HCT116 (cell line): ENCODE measurements around the gene DACT1. TPM values are rescaled to one million over a fixed set of nuclear protein-coding genes. Genes with fewer than 3 reads are reported as not detected.

Experiments
- ATAC-seq: fragments of 200-7000 bp; cut with Tn5 transposase; 2 replicates; pipeline ENCODE4 v1.9.1; 2020; ENCODE audit warnings: mild to moderate bottlenecking, moderate library complexity
- BruUV-seq: library from RNA; stranded (reverse); fragments of 400-500 nt; replicated peaks from 2 replicates; lab custom pipeline; 2021; lab: Mats Ljungman, UMichigan
- CTCF ChIA-PET: fragments of 300-600 bp; sonication (Branson Sonifier 250); formaldehyde crosslinking; loops from one replicate; lab custom pipeline; 2021; ENCODE audit warnings: antibody characterized with exemption; lab: Charles Lee
- POLR2A ChIA-PET: fragments of 300-600, 350-600 bp; sonication (Branson Sonifier 250); formaldehyde crosslinking; loops from one replicate; lab custom pipeline; 2021; ENCODE audit warnings: antibody characterized with exemption; lab: Charles Lee
- RAD21 ChIA-PET, 2 experiments: fragments of 300-600 bp; sonication (Branson Sonifier 250); formaldehyde crosslinking; loops; one replicate each; lab custom pipeline; 2023; ENCODE audit warnings: low total read pairs in 2 of 2; ENCODE audit not compliant: uncharacterized antibody in 2 of 2, unreplicated experiment in 2 of 2, low non-redundant PET in 1 of 2; lab: Charles Lee
- DNase-seq: peaks from one replicate; pipeline ENCODE4 v3.0.0-alpha.2; 2010; ENCODE audit warnings: low read depth, low spot score
- H2AFZ ChIP-seq: fragments of 200-600 bp; shearing (Covaris generic), sonication (generic); 2 replicates; pipeline ENCODE4 v1.6.1; 2017; ENCODE audit warnings: low read depth, mixed run types, mixed read lengths, antibody characterized with exemption, low read length; ENCODE audit not compliant: poor library complexity, severe bottlenecking
- H3K27ac ChIP-seq: 2 replicates; pipeline ENCODE4 v1.5.1; 2012; ENCODE audit warnings: low read depth, low read length
- H3K27me3 ChIP-seq: fragments of 200-600 bp; sonication (generic); 2 replicates; pipeline ENCODE4 v1.6.1; 2016; ENCODE audit warnings: mixed run types, low read length, mixed read lengths; ENCODE audit not compliant: insufficient read depth
- H3K36me3 ChIP-seq, 2 experiments: fragments of 200-500 bp in 1 of 2; fragments of 200-600 bp in 1 of 2; sonication (Bioruptor generic) in 1 of 2; sonication (generic) in 1 of 2; 2 replicates each; pipeline versions ENCODE4 v1.5.1 to v1.6.1; 2014 to 2016; ENCODE audit warnings: low read length in 2 of 2, inconsistent platforms in 1 of 2, mixed read lengths in 1 of 2, mixed run types in 1 of 2; ENCODE audit not compliant: insufficient read depth in 2 of 2, control insufficient read depth in 1 of 2
- H3K4me1 ChIP-seq, 2 experiments: fragments of 200-600 bp in 1 of 2; sonication (generic) in 1 of 2; 2 replicates each; pipeline versions ENCODE4 v1.5.1 to v1.6.1; 2012 to 2017; ENCODE audit warnings: low read length in 2 of 2, inconsistent platforms in 1 of 2, mild to moderate bottlenecking in 1 of 2, mixed read lengths in 1 of 2, mixed run types in 1 of 2, moderate library complexity in 1 of 2; ENCODE audit not compliant: insufficient read depth in 2 of 2, control insufficient read depth in 1 of 2
- H3K4me2 ChIP-seq: fragments of 200-600 bp; sonication (generic); 2 replicates; pipeline ENCODE4 v1.6.1; 2017; ENCODE audit warnings: mixed run types, low read length, mixed read lengths
- H3K4me3 ChIP-seq, 2 experiments: fragments of 200-600 bp in 1 of 2; sonication (generic) in 1 of 2; replicated peaks in 1 of 2; 2 replicates each; pipeline ENCODE4 v1.5.1; 2011 to 2016; ENCODE audit warnings: low read length in 2 of 2, control low read depth in 1 of 2, low read depth in 1 of 2, mild to moderate bottlenecking in 1 of 2, mixed read lengths in 1 of 2, mixed run types in 1 of 2
- H3K79me2 ChIP-seq: fragments of 200-600 bp; sonication (generic); 2 replicates; pipeline ENCODE4 v1.6.1; 2017; ENCODE audit warnings: mild to moderate bottlenecking, mixed run types, low read length, moderate library complexity, mixed read lengths; ENCODE audit not compliant: insufficient read depth
- H3K9ac ChIP-seq: fragments of 200-600 bp; sonication (generic); 2 replicates; pipeline ENCODE4 v1.6.1; 2016; ENCODE audit warnings: low read length, mixed read lengths
- H3K9me2 ChIP-seq: fragments of 200-600 bp; sonication (generic), shearing (Covaris generic); 2 replicates; pipeline ENCODE4 v1.6.1; 2017; ENCODE audit warnings: mixed run types, mild to moderate bottlenecking, moderate library complexity; ENCODE audit not compliant: insufficient read depth
- H3K9me3 ChIP-seq, 2 experiments: fragments of 200-500 bp in 1 of 2; fragments of 200-600 bp in 1 of 2; sonication (Bioruptor generic) in 1 of 2; sonication (generic) in 1 of 2; 2 replicates each; pipeline ENCODE4 v1.6.1; 2014 to 2017; ENCODE audit warnings: low read length in 2 of 2, mixed read lengths in 2 of 2, inconsistent platforms in 1 of 2, low read depth in 1 of 2, mild to moderate bottlenecking in 1 of 2, mixed run types in 1 of 2, moderate library complexity in 1 of 2; ENCODE audit not compliant: control insufficient read depth in 1 of 2, insufficient read depth in 1 of 2
- H4K20me1 ChIP-seq: fragments of 200-600 bp; sonication (generic), shearing (Covaris generic); 2 replicates; pipeline ENCODE4 v1.6.1; 2017; ENCODE audit warnings: mixed run types, mild to moderate bottlenecking, moderate library complexity; ENCODE audit not compliant: insufficient read depth
- CBX3 ChIP-seq: IDR thresholded peaks from 2 replicates; pipeline ENCODE4 v1.6.1; 2012; ENCODE audit warnings: low read depth
- CEBPB ChIP-seq: IDR thresholded peaks from 2 replicates; pipeline ENCODE4 v1.6.1; 2012; ENCODE audit warnings: low read depth
- CTCF ChIP-seq, 3 experiments: fragments of 200-600 bp in 1 of 3; sonication (generic) in 1 of 3; IDR thresholded peaks in 2 of 3; conservative IDR thresholded peaks in 1 of 3; 2 replicates each; pipeline ENCODE4 v1.5.1; 2012 to 2017; ENCODE audit warnings: low read depth in 2 of 3, low read length in 2 of 3, antibody characterized with exemption in 1 of 3, borderline replicate concordance in 1 of 3, control low read depth in 1 of 3, mild to moderate bottlenecking in 1 of 3, mixed read lengths in 1 of 3, mixed run types in 1 of 3, moderate library complexity in 1 of 3; ENCODE audit not compliant: insufficient read depth in 1 of 3
- EGR1 ChIP-seq: IDR thresholded peaks from 2 replicates; pipeline ENCODE4 v1.6.1; 2012; ENCODE audit warnings: low read depth
- ELF1 ChIP-seq: IDR thresholded peaks from 2 replicates; pipeline ENCODE4 v1.6.1; 2012; ENCODE audit warnings: low read depth, borderline replicate concordance
- EZH2 ChIP-seq: fragments of 200-600 bp; sonication (generic); IDR thresholded peaks from 2 replicates; pipeline ENCODE4 v1.6.1; 2017; ENCODE audit warnings: antibody characterized with exemption, mixed run types
- EZH2phosphoT487 ChIP-seq: fragments of 200-600 bp; IDR thresholded peaks from 2 replicates; pipeline ENCODE4 v1.6.1; 2018; ENCODE audit warnings: antibody characterized with exemption, borderline replicate concordance
- FOSL1 ChIP-seq: IDR thresholded peaks from 2 replicates; pipeline ENCODE4 v1.6.1; 2012; ENCODE audit warnings: low read depth
- JUND ChIP-seq: IDR thresholded peaks from 2 replicates; pipeline ENCODE4 v1.6.1; 2012
- POLR2A ChIP-seq: IDR thresholded peaks from 2 replicates; pipeline ENCODE4 v1.7.0; 2011; ENCODE audit warnings: borderline replicate concordance; ENCODE audit not compliant: insufficient read depth, insufficient read length; ENCODE audit errors: extremely low read depth
- RAD21 ChIP-seq: IDR thresholded peaks from 2 replicates; pipeline ENCODE4 v1.6.1; 2012; ENCODE audit warnings: low read depth, mild to moderate bottlenecking
- SIN3A ChIP-seq: IDR thresholded peaks from 2 replicates; pipeline ENCODE4 v1.6.1; 2012; ENCODE audit warnings: low read depth
- SP1 ChIP-seq: IDR thresholded peaks from 2 replicates; pipeline ENCODE4 v1.6.1; 2012; ENCODE audit warnings: low read depth
- SRF ChIP-seq: IDR thresholded peaks from 2 replicates; pipeline ENCODE4 v1.6.1; 2012; ENCODE audit warnings: low read depth
- TCF7L2 ChIP-seq: IDR thresholded peaks from 2 replicates; pipeline ENCODE4 v1.7.0; 2011; ENCODE audit warnings: borderline replicate concordance, inconsistent platforms; ENCODE audit not compliant: insufficient read depth, insufficient read length; ENCODE audit errors: extremely low read depth
- YY1 ChIP-seq: IDR thresholded peaks from 2 replicates; pipeline ENCODE4 v1.6.1; 2011; ENCODE audit warnings: low read length, low read depth, moderate library complexity, mild to moderate bottlenecking; ENCODE audit not compliant: insufficient replicate concordance; ENCODE audit errors: extremely low read depth
- ZFX ChIP-seq: fragments of 450-650 bp; IDR thresholded peaks from 2 replicates; pipeline ENCODE4 v1.6.1; 2017
- ZNF274 ChIP-seq: fragments of 200-500 bp; sonication (Bioruptor generic); IDR thresholded peaks from 2 replicates; pipeline ENCODE4 v1.6.1; 2014; ENCODE audit warnings: mild to moderate bottlenecking, low read depth, low read length, inconsistent platforms
- intact Hi-C: fragments of 100-400 bp; cut with micrococcal nuclease; formaldehyde crosslinking; loops from 2 replicates; pipeline ENCODE4 v1.10.0; 2022
- total RNA-seq: library from RNA; stranded (reverse); gene quantifications from one replicate; pipeline ENCODE4 v1.2.1, GENCODE V29; 2021; ENCODE audit not compliant: unreplicated experiment
- TF ChIP-seq, protein P1 (sequence below): IDR thresholded peaks from 2 replicates; pipeline ENCODE4 v1.6.1; 2012

The DACT1 gene
- total RNA-seq, 1 experiment from 2014 or later: 1.6 TPM

DNA sequence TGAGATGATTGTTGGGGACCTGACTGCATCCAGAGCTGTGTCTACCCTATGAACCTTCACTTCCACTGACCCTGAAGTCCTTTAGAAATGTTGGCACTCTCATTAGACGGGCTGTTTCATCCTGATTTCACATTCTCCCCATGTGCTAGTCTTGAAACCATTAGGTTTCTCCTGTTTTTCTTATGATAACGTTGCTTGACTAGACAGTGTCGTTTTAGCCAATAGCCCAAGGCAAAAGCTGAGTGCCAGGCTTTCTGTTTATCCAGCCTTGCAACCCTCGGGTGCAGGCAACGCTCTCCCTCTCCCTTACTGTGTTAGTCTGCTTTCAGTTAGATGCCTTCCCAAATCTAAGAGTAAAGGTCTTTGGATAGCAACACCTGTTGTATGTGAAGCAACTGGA lies 30.1 kb downstream of the DACT1 start:
- ChIA-PET CTCF (no interaction called here), RAD21 (no interaction called here), POLR2A (no interaction called here)
- no peak overlapping the region for H3K27ac ChIP-seq
- no peaks in the 10 kb centered on the region for H3K4me1 ChIP-seq
- no peak overlapping the region for H3K4me3 ChIP-seq
- H3K4me2 ChIP-seq: no peak overlapping the region
- no TSS peak for BruUV-seq
- no peak overlapping the region for H3K9ac ChIP-seq
- no peaks in the 10 kb centered on the region for H3K27me3 ChIP-seq
- H3K9me3 ChIP-seq: no peaks in the 10 kb centered on the region
- H2AFZ ChIP-seq: no peak overlapping the region
- DNase-seq (no peak), ATAC-seq (no peak)
- intact Hi-C loops: no loop called here
- H3K36me3 ChIP-seq: no peaks in the 10 kb centered on the region
- no peak for TF ChIP-seq EZH2
- no peak for TF ChIP-seq TCF7L2
- TF ChIP-seq ELF1: no peak
- no peak for TF ChIP-seq FOSL1
- TF ChIP-seq EZH2phosphoT487: no peak
- TF ChIP-seq ZNF274: no peak
- TF ChIP-seq, protein P1, sequence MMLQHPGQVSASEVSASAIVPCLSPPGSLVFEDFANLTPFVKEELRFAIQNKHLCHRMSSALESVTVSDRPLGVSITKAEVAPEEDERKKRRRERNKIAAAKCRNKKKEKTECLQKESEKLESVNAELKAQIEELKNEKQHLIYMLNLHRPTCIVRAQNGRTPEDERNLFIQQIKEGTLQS: no peak
- TF ChIP-seq POLR2A: no peak
- no peak for TF ChIP-seq EGR1
- no peak for TF ChIP-seq SRF
- no peak for TF ChIP-seq CBX3
- TF ChIP-seq RAD21: no peak
- no peak for TF ChIP-seq ZFX
- no peak for TF ChIP-seq CTCF (IDR thresholded peaks at IDR 0.05 in 2 of 3, conservative IDR thresholded peaks at IDR 0.05 in 1 of 3; ENCODE audit: borderline replicate concordance in 1 of 3, insufficient read depth in 1 of 3, low read depth in 2 of 3, low read length in 2 of 3)
- TF ChIP-seq CEBPB: no peak
- no peak for TF ChIP-seq YY1
- TF ChIP-seq JUND: no peak
- no peak for TF ChIP-seq SIN3A
- no peak for TF ChIP-seq SP1
- no peaks in the 10 kb centered on the region for H4K20me1 ChIP-seq
- H3K9me2 ChIP-seq: no peaks in the 10 kb centered on the region
- no peaks in the 10 kb centered on the region for H3K79me2 ChIP-seq
